SH-SY5Y (cell line): ENCODE results near the gene ULK2.

Source experiments
- GATA2 ChIP-seq: IDR thresholded peaks from 2 replicates; pipeline ENCODE4 v1.6.1; 2011; ENCODE audit warnings: mild to moderate bottlenecking, low read depth, low read length
- GATA3 ChIP-seq: IDR thresholded peaks from 2 replicates; pipeline ENCODE4 v1.6.1; 2011; ENCODE audit warnings: low read depth, mild to moderate bottlenecking, low read length, moderate library complexity

The ULK2 gene

GRCh38 chr17:19785854-19786253, 81.9 kb downstream of the ULK2 start:
- TF ChIP-seq GATA2 (no peak), GATA3 (no peak)

GRCh38 chr17:19781488-19782458, 86.0 kb downstream of the ULK2 start:
- TF ChIP-seq GATA2 (no peak), GATA3 (no peak)

GRCh38 chr17:19780846-19781245, 86.9 kb downstream of the ULK2 start:
- TF ChIP-seq GATA3 = no peak
- no peak for TF ChIP-seq GATA2

GRCh38 chr17:19773534-19773933, 94.2 kb downstream of the ULK2 start:
- TF ChIP-seq GATA3 (no peak), GATA2 (no peak)

- no peak for TF ChIP-seq GATA3
- TF ChIP-seq GATA2 = no peak
Observed at GRCh38 chr17:19771971-19772630, 95.6 kb downstream of the ULK2 start.

- TF ChIP-seq GATA3 (no peak), GATA2 (no peak)
Observed at GRCh38 chr17:19770985-19771735, 96.6 kb downstream of the ULK2 start.

- TF ChIP-seq GATA2 = no peak
- no peak for TF ChIP-seq GATA3
Observed at GRCh38 chr17:19769946-19770652, 97.6 kb downstream of the ULK2 start.

- TF ChIP-seq GATA2 (no peak), GATA3 (no peak)
Observed at GRCh38 chr17:19768046-19768782, 99.5 kb downstream of the ULK2 start.

GRCh38 chr17:19766421-19767270, 101.1 kb downstream of the ULK2 start:
- no peak for TF ChIP-seq GATA2
- TF ChIP-seq GATA3 = no peak

- TF ChIP-seq GATA3 (no peak), GATA2 (no peak)
Observed at GRCh38 chr17:19766016-19766415, 101.7 kb downstream of the ULK2 start.

GRCh38 chr17:19763416-19763815, 104.3 kb downstream of the ULK2 start:
- TF ChIP-seq GATA2 = no peak

- TF ChIP-seq GATA3 (no peak), GATA2 (no peak)
Observed at GRCh38 chr17:19762515-19762961, 105.2 kb downstream of the ULK2 start.
